HG03280 (cell line): ENCODE measurements around the gene KIZ.
"Not testable (repeated sequence)": the region's sequence is repeated elsewhere in the genome, so short reads cannot be mapped to it uniquely, and the experiment has no call there.

ENCODE experiments used
- ATAC-seq: cut with Tn5 transposase; IDR thresholded peaks from one replicate; pipeline ENCODE4 v1.9.1; 2021; ENCODE audit warnings: mild to moderate bottlenecking, moderate library complexity; ENCODE audit not compliant: unreplicated experiment

Gene KIZ

GRCh38 chr20:21136015-21136732, 10.3 kb downstream of the KIZ start:
- no peak for ATAC-seq

- no peak for ATAC-seq
Observed at GRCh38 chr20:21137078-21137477, 11.2 kb downstream of the KIZ start.

- ATAC-seq = no peak
Observed at GRCh38 chr20:21139881-21140566, 14.1 kb downstream of the KIZ start.

GRCh38 chr20:21141825-21142224, 15.9 kb downstream of the KIZ start:
- no peak for ATAC-seq

GRCh38 chr20:21143194-21143890, 17.5 kb downstream of the KIZ start:
- no peak for ATAC-seq

- ATAC-seq = no peak
Observed at GRCh38 chr20:21145424-21145823, 19.5 kb downstream of the KIZ start.

GRCh38 chr20:21146215-21146614, 20.3 kb downstream of the KIZ start:
- no peak for ATAC-seq

GRCh38 chr20:21147593-21147992, 21.7 kb downstream of the KIZ start:
- ATAC-seq = no peak

- no peak for ATAC-seq
Observed at GRCh38 chr20:21149344-21149743, 23.5 kb downstream of the KIZ start.

GRCh38 chr20:21151791-21152190, 25.9 kb downstream of the KIZ start:
- no peak for ATAC-seq

GRCh38 chr20:21154692-21155091, 28.8 kb downstream of the KIZ start:
- no peak for ATAC-seq

- no peak for ATAC-seq
Observed at GRCh38 chr20:21155268-21155667, 29.4 kb downstream of the KIZ start.

- ATAC-seq = no peak
Observed at GRCh38 chr20:21156266-21156665, 30.4 kb downstream of the KIZ start.

GRCh38 chr20:21157006-21157405, 31.1 kb downstream of the KIZ start:
- ATAC-seq = no peak

- ATAC-seq = no peak
Observed at GRCh38 chr20:21159658-21160380, 33.9 kb downstream of the KIZ start.

- no peak for ATAC-seq
Observed at GRCh38 chr20:21161926-21162325, 36.0 kb downstream of the KIZ start.

- ATAC-seq = no peak
Observed at GRCh38 chr20:21162631-21163030, 36.7 kb downstream of the KIZ start.

- no peak for ATAC-seq
Observed at GRCh38 chr20:21166801-21167200, 40.9 kb downstream of the KIZ start.

GRCh38 chr20:21167261-21167660, 41.4 kb downstream of the KIZ start:
- ATAC-seq = no peak

GRCh38 chr20:21168061-21168460, 42.2 kb downstream of the KIZ start:
- not testable (repeated sequence) for ATAC-seq

- no peak for ATAC-seq
Observed at GRCh38 chr20:21172626-21173025, 46.7 kb downstream of the KIZ start.
